Karpas-422 (cell line): ENCODE results near the gene CSF2. TPM values are rescaled to one million over a fixed set of nuclear protein-coding genes. Genes with fewer than 3 reads are reported as not detected.

Experiments
- DNase-seq: peaks from one replicate; pipeline ENCODE4 v3.0.0-alpha.2; 2015
- H2AFZ ChIP-seq: fragments of 200-600 bp; sonication (generic); 2 replicates; pipeline ENCODE4 v1.6.1; 2014; ENCODE audit warnings: antibody characterized with exemption, low read length, mixed read lengths
- H3K27ac ChIP-seq: fragments of 200-600 bp; sonication (generic); 2 replicates; pipeline ENCODE4 v1.5.1; 2014; ENCODE audit warnings: mild to moderate bottlenecking, low read length, moderate library complexity
- H3K27me3 ChIP-seq: fragments of 200-600 bp; sonication (generic); 2 replicates; pipeline ENCODE4 v1.6.1; 2014; ENCODE audit warnings: low read length, mixed read lengths
- H3K36me3 ChIP-seq: fragments of 200-600 bp; sonication (generic); 2 replicates; pipeline ENCODE4 v1.6.1; 2014; ENCODE audit warnings: low read length, mixed read lengths; ENCODE audit not compliant: insufficient read depth
- H3K4me1 ChIP-seq: fragments of 200-600 bp; sonication (generic); 2 replicates; pipeline ENCODE4 v1.6.1; 2014; ENCODE audit warnings: mild to moderate bottlenecking, low read length, mixed read lengths
- H3K4me2 ChIP-seq: fragments of 200-600 bp; sonication (generic); 2 replicates; pipeline ENCODE4 v1.6.1; 2014; ENCODE audit warnings: low read length, low read depth, mild to moderate bottlenecking; ENCODE audit not compliant: poor library complexity, severe bottlenecking
- H3K4me3 ChIP-seq: fragments of 200-600 bp; sonication (generic); 2 replicates; pipeline ENCODE4 v1.5.1; 2014; ENCODE audit warnings: mild to moderate bottlenecking, antibody characterized with exemption, low read length, mixed read lengths
- H3K79me2 ChIP-seq: fragments of 200-600 bp; sonication (generic); 2 replicates; pipeline ENCODE4 v1.6.1; 2014; ENCODE audit warnings: mild to moderate bottlenecking, low read length, mixed read lengths
- H3K9ac ChIP-seq: fragments of 200-600 bp; sonication (generic); 2 replicates; pipeline ENCODE4 v1.6.0; 2014; ENCODE audit warnings: low read length
- H3K9me2 ChIP-seq: fragments of 200-600 bp; sonication (generic), shearing (Covaris generic); replicated peaks from 2 replicates; pipeline ENCODE4 v1.6.0; 2014; ENCODE audit warnings: mild to moderate bottlenecking, low read length, moderate library complexity; ENCODE audit not compliant: insufficient read depth
- H3K9me3 ChIP-seq: fragments of 300-700, 200-600 bp; sonication (generic); 2 replicates; pipeline ENCODE4 v1.6.1; 2014; ENCODE audit warnings: low read length, mixed read lengths
- H4K20me1 ChIP-seq: fragments of 200-600 bp; sonication (generic); 2 replicates; pipeline ENCODE4 v1.6.1; 2014; ENCODE audit warnings: mild to moderate bottlenecking, antibody characterized with exemption, low read length, low read depth; ENCODE audit not compliant: insufficient read depth
- total RNA-seq: library from RNA; depleted of rRNA; stranded (reverse); fragments of >200 nt; shearing (Covaris generic); gene quantifications from 2 replicates; pipeline ENCODE4 v1.2.3, GENCODE V29; 2014; ENCODE audit warnings: low replicate concordance; rRNA removed

The CSF2 gene
- total RNA-seq: not detected in 2 replicates

DNA sequence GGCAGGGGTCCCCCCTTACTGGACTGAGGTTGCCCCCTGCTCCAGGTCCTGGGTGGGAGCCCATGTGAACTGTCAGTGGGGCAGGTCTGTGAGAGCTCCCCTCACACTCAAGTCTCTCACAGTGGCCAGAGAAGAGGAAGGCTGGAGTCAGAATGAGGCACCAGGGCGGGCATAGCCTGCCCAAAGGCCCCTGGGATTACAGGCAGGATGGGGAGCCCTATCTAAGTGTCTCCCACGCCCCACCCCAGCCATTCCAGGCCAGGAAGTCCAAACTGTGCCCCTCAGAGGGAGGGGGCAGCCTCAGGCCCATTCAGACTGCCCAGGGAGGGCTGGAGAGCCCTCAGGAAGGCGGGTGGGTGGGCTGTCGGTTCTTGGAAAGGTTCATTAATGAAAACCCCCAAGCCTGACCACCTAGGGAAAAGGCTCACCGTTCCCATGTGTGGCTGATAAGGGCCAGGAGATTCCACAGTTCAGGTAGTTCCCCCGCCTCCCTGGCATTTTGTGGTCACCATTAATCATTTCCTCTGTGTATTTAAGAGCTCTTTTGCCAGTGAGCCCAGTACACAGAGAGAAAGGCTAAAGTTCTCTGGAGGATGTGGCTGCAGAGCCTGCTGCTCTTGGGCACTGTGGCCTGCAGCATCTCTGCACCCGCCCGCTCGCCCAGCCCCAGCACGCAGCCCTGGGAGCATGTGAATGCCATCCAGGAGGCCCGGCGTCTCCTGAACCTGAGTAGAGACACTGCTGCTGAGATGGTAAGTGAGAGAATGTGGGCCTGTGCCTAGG lies at the start of gene CSF2:
Gene CSF2 (plus strand): TSS at position 559 of the 783 bp plus-strand sequence. CDS start 35 bp downstream, at position 594.
- no peak within 1 kb of the TSS for H3K4me3 ChIP-seq
- no peak within 1 kb of the TSS for H3K27ac ChIP-seq
- no peaks in the 10 kb centered on the region for H3K27me3 ChIP-seq
- no peaks in the 10 kb centered on the region for H3K36me3 ChIP-seq
- no peak within 1 kb of the TSS for H3K4me2 ChIP-seq
- H4K20me1 ChIP-seq: no peaks in the 10 kb centered on the region
- H3K9me2 ChIP-seq: no peaks in the 10 kb centered on the region
- no peak for DNase-seq
- no peaks in the 10 kb centered on the region for H3K9me3 ChIP-seq
- no peaks in the 10 kb centered on the region for H3K4me1 ChIP-seq
- H3K79me2 ChIP-seq: no peaks in the 10 kb centered on the region
- H3K9ac ChIP-seq: no peak within 1 kb of the TSS
- no peak within 1 kb of the TSS for H2AFZ ChIP-seq

DNA sequence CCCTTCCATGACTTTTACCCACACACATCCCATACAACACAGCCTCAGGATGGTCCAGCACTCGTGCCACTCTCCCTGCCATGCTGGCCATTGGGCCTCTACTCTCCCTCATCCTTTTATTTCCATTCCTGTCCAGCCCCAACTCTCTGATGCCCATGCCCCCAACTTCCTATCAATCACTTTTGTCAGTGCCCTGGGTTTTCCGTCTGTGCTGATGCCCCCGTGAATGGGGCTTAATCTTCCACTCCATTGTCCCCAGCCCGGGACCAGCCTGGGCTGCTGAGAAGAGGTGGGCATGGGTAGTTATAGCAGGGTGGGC lies 49.5 kb upstream of the CSF2 start:
- no peak for DNase-seq
- H3K27ac ChIP-seq: no peak overlapping the region
- H3K9me3 ChIP-seq: no peaks in the 10 kb centered on the region
- H3K4me3 ChIP-seq: no peak overlapping the region
- no peak overlapping the region for H3K9ac ChIP-seq
- no peak overlapping the region for H3K4me2 ChIP-seq
- H3K36me3 ChIP-seq: no peaks in the 10 kb centered on the region
- no peak overlapping the region for H2AFZ ChIP-seq
- no peaks in the 10 kb centered on the region for H4K20me1 ChIP-seq
- H3K4me1 ChIP-seq: peaks cover 11% of the 10 kb centered on the region
- H3K9me2 ChIP-seq: no peaks in the 10 kb centered on the region
- no peaks in the 10 kb centered on the region for H3K27me3 ChIP-seq
- no peaks in the 10 kb centered on the region for H3K79me2 ChIP-seq

GRCh38 chr5:132024789-132025402 lies 48.7 kb upstream of the CSF2 start:
- Histone ChIP-seq H2AFZ (no peak overlapping the region), H3K36me3 (no peaks in the 10 kb centered on the region), H3K27me3 (no peaks in the 10 kb centered on the region), H3K27ac (no peak overlapping the region), H3K79me2 (no peaks in the 10 kb centered on the region), H3K4me2 (no peak overlapping the region), H3K9ac (no peak overlapping the region), H3K4me1 (peaks cover 11% of the 10 kb centered on the region), H3K4me3 (no peak overlapping the region), H3K9me2 (no peaks in the 10 kb centered on the region), H4K20me1 (no peaks in the 10 kb centered on the region), H3K9me3 (no peaks in the 10 kb centered on the region)
- no peak for DNase-seq

DNA sequence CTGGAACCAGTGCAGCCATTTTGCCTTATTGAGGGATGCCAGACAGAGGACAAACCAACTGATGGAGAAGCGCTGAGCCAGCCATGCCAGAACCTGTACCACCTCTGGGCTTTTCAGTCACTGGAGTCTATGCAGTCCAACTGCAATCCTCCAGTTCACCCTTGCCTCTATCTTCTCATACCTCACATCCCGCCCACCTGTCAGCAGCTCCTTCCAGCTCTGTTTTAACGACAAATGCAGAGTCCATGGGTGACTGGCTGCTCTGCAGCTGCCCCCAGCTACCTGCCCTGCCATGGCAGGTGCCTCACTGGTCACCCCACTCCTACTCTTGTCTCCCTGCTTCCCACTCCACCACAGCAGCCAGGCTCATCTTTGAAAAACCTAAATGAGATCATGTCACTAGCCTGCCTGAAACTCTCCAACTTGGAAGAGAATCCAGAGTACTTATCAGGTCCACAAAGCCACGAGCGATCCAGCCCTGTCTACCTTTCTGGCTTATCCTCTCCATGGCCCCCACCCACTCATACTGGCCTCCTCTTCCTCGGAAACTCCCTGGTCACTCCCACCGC lies 48.1 kb upstream of the CSF2 start:
- Histone ChIP-seq H4K20me1 (no peaks in the 10 kb centered on the region), H3K4me3 (no peak overlapping the region), H2AFZ (no peak overlapping the region), H3K9me2 (no peaks in the 10 kb centered on the region), H3K27me3 (no peaks in the 10 kb centered on the region), H3K9ac (no peak overlapping the region), H3K27ac (no peak overlapping the region), H3K79me2 (no peaks in the 10 kb centered on the region), H3K36me3 (no peaks in the 10 kb centered on the region), H3K9me3 (no peaks in the 10 kb centered on the region), H3K4me2 (no peak overlapping the region), H3K4me1 (peaks cover 8% of the 10 kb centered on the region)
- DNase-seq: no peak

DNA sequence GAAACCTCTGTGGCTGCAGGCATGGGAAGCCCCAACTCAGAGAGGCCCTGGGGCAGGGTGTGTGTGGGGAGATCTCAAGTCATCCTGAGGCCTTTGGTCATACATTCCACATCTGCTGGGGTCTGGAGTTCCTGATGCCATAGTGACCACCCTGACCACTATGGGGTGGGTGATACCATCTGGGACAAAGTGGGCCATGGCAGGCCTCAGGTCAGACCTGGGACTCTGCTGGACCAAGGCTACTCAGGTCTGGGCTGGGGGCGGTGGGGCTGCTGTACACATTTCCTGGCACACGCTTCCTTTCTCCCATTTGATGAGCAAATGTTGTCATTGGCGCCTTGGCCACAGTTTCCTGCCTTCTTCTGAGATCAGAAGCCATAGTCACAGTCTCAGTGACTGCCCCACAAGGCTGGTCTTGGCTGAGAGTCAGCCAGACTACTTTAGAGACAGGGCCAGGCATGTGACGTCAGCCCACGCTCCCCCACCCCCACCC lies 47.0 kb upstream of the CSF2 start:
- Histone ChIP-seq H3K79me2 (no peaks in the 10 kb centered on the region), H3K27me3 (no peaks in the 10 kb centered on the region), H3K9me3 (no peaks in the 10 kb centered on the region), H3K4me1 (no peaks in the 10 kb centered on the region), H3K4me3 (no peak overlapping the region), H4K20me1 (no peaks in the 10 kb centered on the region), H3K9me2 (no peaks in the 10 kb centered on the region), H3K4me2 (no peak overlapping the region), H2AFZ (no peak overlapping the region), H3K27ac (no peak overlapping the region), H3K36me3 (no peaks in the 10 kb centered on the region), H3K9ac (no peak overlapping the region)
- no peak for DNase-seq

- Histone ChIP-seq H3K9me3 (no peaks in the 10 kb centered on the region), H3K36me3 (no peaks in the 10 kb centered on the region), H3K27ac (no peak overlapping the region), H4K20me1 (no peaks in the 10 kb centered on the region), H3K4me2 (no peak overlapping the region), H2AFZ (no peak overlapping the region), H3K4me3 (no peak overlapping the region), H3K79me2 (no peaks in the 10 kb centered on the region), H3K9me2 (no peaks in the 10 kb centered on the region), H3K4me1 (no peaks in the 10 kb centered on the region), H3K9ac (no peak overlapping the region), H3K27me3 (no peaks in the 10 kb centered on the region)
- no peak for DNase-seq
These were observed 46.6 kb upstream of the CSF2 start for GRCh38 chr5:132027027-132027426.

- Histone ChIP-seq H3K9ac (no peak overlapping the region), H4K20me1 (no peaks in the 10 kb centered on the region), H3K4me3 (no peak overlapping the region), H3K4me1 (no peaks in the 10 kb centered on the region), H3K9me3 (no peaks in the 10 kb centered on the region), H3K36me3 (no peaks in the 10 kb centered on the region), H2AFZ (no peak overlapping the region), H3K4me2 (no peak overlapping the region), H3K27ac (no peak overlapping the region), H3K27me3 (no peaks in the 10 kb centered on the region), H3K9me2 (no peaks in the 10 kb centered on the region), H3K79me2 (no peaks in the 10 kb centered on the region)
- no peak for DNase-seq
These were observed 43.8 kb upstream of the CSF2 start for GRCh38 chr5:132029609-132030330.

- no peaks in the 10 kb centered on the region for H3K9me2 ChIP-seq
- no peak for DNase-seq
- H3K36me3 ChIP-seq: no peaks in the 10 kb centered on the region
- no peak overlapping the region for H3K27ac ChIP-seq
- H3K27me3 ChIP-seq: no peaks in the 10 kb centered on the region
- no peaks in the 10 kb centered on the region for H3K79me2 ChIP-seq
- H2AFZ ChIP-seq: no peak overlapping the region
- H3K4me3 ChIP-seq: no peak overlapping the region
- H3K9me3 ChIP-seq: no peaks in the 10 kb centered on the region
- no peak overlapping the region for H3K9ac ChIP-seq
- no peak overlapping the region for H3K4me2 ChIP-seq
- no peaks in the 10 kb centered on the region for H3K4me1 ChIP-seq
- H4K20me1 ChIP-seq: no peaks in the 10 kb centered on the region
These were observed 43.0 kb upstream of the CSF2 start for GRCh38 chr5:132030610-132031009.
